Osteoblast (primary cell): ENCODE measurements around the gene ZNF136. TPM values are rescaled to one million over a fixed set of nuclear protein-coding genes. Genes with fewer than 3 reads are reported as not detected.

Experiments
- DNase-seq: peaks from one replicate; pipeline ENCODE4 v3.0.0; 2011; ENCODE audit warnings: low spot score, mixed read lengths; ENCODE audit not compliant: insufficient read length; ENCODE audit errors: missing footprints
- H2AFZ ChIP-seq: 2 replicates; pipeline ENCODE4 v1.6.0; 2011; ENCODE audit warnings: mild to moderate bottlenecking, low read length
- H3K27ac ChIP-seq: 2 replicates; pipeline ENCODE4 v1.5.1; 2011; ENCODE audit warnings: mild to moderate bottlenecking, low read depth, low read length, moderate library complexity
- H3K27me3 ChIP-seq: 2 replicates; pipeline ENCODE4 v1.6.0; 2012; ENCODE audit warnings: mild to moderate bottlenecking, control low read depth, inconsistent platforms, low read length, moderate library complexity; ENCODE audit not compliant: insufficient read depth
- H3K36me3 ChIP-seq: 2 replicates; pipeline ENCODE4 v1.5.1; 2011; ENCODE audit warnings: mild to moderate bottlenecking, low read length, control low read depth, moderate library complexity; ENCODE audit not compliant: insufficient read depth
- H3K4me1 ChIP-seq: 2 replicates; pipeline ENCODE4 v1.5.1; 2011; ENCODE audit warnings: mild to moderate bottlenecking, low read length, control low read depth, moderate library complexity; ENCODE audit not compliant: insufficient read depth
- H3K4me2 ChIP-seq: 2 replicates; pipeline ENCODE4 v1.6.0; 2011; ENCODE audit warnings: mild to moderate bottlenecking, low read length; ENCODE audit not compliant: insufficient read depth
- H3K4me3 ChIP-seq: fragments of 200-600 bp; sonication (generic); 3 replicates; pipeline ENCODE4 v1.5.1; 2012; ENCODE audit warnings: mild to moderate bottlenecking, low read length, inconsistent platforms; ENCODE audit not compliant: insufficient read depth
- H3K79me2 ChIP-seq: 2 replicates; pipeline ENCODE4 v1.6.0; 2012; ENCODE audit warnings: mild to moderate bottlenecking, low read length, control low read depth, inconsistent platforms; ENCODE audit not compliant: insufficient read depth
- H3K9me3 ChIP-seq: 2 replicates; pipeline ENCODE4 v1.5.1; 2011; ENCODE audit warnings: low read depth, low read length, control low read depth
- H4K20me1 ChIP-seq: 2 replicates; pipeline ENCODE4 v1.6.0; 2012; ENCODE audit warnings: mild to moderate bottlenecking, low read length, control low read depth; ENCODE audit not compliant: insufficient read depth
- CTCF ChIP-seq: IDR thresholded peaks from 2 replicates; pipeline ENCODE4 v1.5.1; 2011; ENCODE audit warnings: mild to moderate bottlenecking, low read depth, low read length, moderate library complexity; ENCODE audit errors: extremely low read depth
- total RNA-seq: library from RNA; depleted of rRNA; stranded (reverse); fragments of >200 nt; gene quantifications from 2 replicates; pipeline ENCODE4 v1.2.3, GENCODE V29; 2012

Gene ZNF136
- total RNA-seq, 1 donor: 8.7 TPM

- Histone ChIP-seq H3K27me3 (no peaks in the 10 kb centered on the region), H3K36me3 (no peaks in the 10 kb centered on the region), H3K4me2 (no peak overlapping the region), H2AFZ (no peak overlapping the region), H3K4me1 (no peaks in the 10 kb centered on the region), H3K79me2 (no peaks in the 10 kb centered on the region), H4K20me1 (no peaks in the 10 kb centered on the region), H3K4me3 (no peak overlapping the region), H3K27ac (no peak overlapping the region), H3K9me3 (peaks cover 13% of the 10 kb centered on the region)
- no peak for DNase-seq
- TF ChIP-seq CTCF: no peak
Observed at GRCh38 chr19:12198136-12198535, 35.2 kb downstream of the ZNF136 start.

DNA sequence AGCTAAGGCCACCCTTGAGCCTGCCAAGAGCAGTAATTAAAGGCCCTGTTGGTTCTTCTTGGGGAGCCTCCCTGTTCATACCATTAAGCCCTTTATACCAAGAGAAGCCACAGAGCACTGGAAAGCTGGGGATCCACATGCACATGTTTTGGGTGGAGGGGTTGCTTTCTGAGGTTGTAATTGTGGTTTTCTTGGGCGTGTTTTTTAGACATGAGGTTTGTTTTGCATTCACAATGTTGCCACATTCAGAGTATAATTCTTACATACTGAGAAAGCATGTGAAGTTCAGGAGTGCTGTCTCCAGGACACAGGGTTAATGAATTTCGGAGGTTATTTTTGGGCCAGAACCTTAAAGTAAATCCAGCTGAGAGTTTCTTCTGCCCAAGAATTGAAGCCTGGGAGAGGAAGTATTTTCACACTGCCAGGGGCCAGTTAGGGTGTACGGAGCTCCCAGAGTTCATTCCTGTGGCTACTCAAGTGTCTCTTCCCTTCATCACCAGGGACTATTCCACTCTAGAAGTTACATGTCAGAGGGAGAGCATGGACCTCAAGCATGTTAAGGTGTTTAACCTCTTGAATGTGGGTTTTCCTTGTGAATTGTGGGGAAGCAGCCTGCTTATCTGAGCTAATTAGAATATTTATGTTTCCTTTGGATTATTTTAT is 37.0 kb downstream of the ZNF136 start:
- Histone ChIP-seq H3K79me2 (no peaks in the 10 kb centered on the region), H2AFZ (no peak overlapping the region), H4K20me1 (no peaks in the 10 kb centered on the region), H3K4me1 (no peaks in the 10 kb centered on the region), H3K27ac (no peak overlapping the region), H3K36me3 (no peaks in the 10 kb centered on the region), H3K4me2 (no peak overlapping the region), H3K4me3 (no peak overlapping the region), H3K9me3 (peaks cover 7% of the 10 kb centered on the region), H3K27me3 (no peaks in the 10 kb centered on the region)
- DNase-seq: no peak
- TF ChIP-seq CTCF: no peak

DNA sequence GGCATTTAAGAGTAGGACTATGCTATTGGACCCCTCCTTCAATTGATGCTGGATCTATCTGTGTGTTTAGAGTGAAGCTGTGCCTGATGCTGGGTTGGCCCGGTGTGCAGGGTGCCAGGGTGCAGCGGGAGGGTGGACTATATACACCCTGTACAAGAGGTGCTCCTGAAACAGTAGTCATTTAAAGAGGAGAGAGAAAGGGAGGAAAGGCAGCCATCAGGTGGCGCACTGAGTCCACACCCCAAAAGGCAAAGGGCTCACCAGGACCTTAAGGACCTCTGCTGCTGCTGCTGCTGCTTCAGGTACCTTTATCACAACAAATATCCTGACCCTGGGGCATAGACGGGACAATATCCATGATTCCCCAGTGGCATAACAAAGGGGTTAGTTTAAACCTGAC is 39.4 kb downstream of the ZNF136 start:
- no peaks in the 10 kb centered on the region for H4K20me1 ChIP-seq
- no peaks in the 10 kb centered on the region for H3K36me3 ChIP-seq
- H3K4me2 ChIP-seq: no peak overlapping the region
- H3K4me3 ChIP-seq: no peak overlapping the region
- no peak overlapping the region for H3K27ac ChIP-seq
- no peaks in the 10 kb centered on the region for H3K27me3 ChIP-seq
- H3K9me3 ChIP-seq: peaks cover 7% of the 10 kb centered on the region
- H3K79me2 ChIP-seq: no peaks in the 10 kb centered on the region
- H3K4me1 ChIP-seq: no peaks in the 10 kb centered on the region
- DNase-seq: no peak
- H2AFZ ChIP-seq: no peak overlapping the region
- no peak for TF ChIP-seq CTCF

- Histone ChIP-seq H3K79me2 (no peaks in the 10 kb centered on the region), H2AFZ (no peak overlapping the region), H3K4me3 (no peak overlapping the region), H3K4me2 (no peak overlapping the region), H3K27ac (no peak overlapping the region), H3K4me1 (no peaks in the 10 kb centered on the region), H4K20me1 (no peaks in the 10 kb centered on the region), H3K9me3 (peaks cover 15% of the 10 kb centered on the region), H3K27me3 (no peaks in the 10 kb centered on the region), H3K36me3 (no peaks in the 10 kb centered on the region)
- no peak for TF ChIP-seq CTCF
- no peak for DNase-seq
Observed at GRCh38 chr19:12205296-12205695, 42.4 kb downstream of the ZNF136 start.
